GM12878 (cell line): ENCODE results near the gene GIMD1.

Source experiments
- BHLHE40 ChIP-seq, 2 experiments: fragments of 450-650 bp in 1 of 2; IDR thresholded peaks; 2 replicates each; pipeline ENCODE4 v1.6.1; 2011 to 2017; ENCODE audit warnings: low read depth in 2 of 2, borderline replicate concordance in 1 of 2, improper control_type of control experiment in 1 of 2, low read length in 1 of 2, mild to moderate bottlenecking in 1 of 2
- CBFB ChIP-seq: IDR thresholded peaks from 2 replicates; pipeline ENCODE4 v1.6.1; 2016; ENCODE audit warnings: antibody characterized with exemption, low read depth
- HDAC6 ChIP-seq: fragments of 200-600 bp; sonication (generic); IDR thresholded peaks from one replicate; pipeline ENCODE4 v1.8.0; 2017; ENCODE audit warnings: antibody characterized with exemption; ENCODE audit not compliant: unreplicated experiment
- NFYB ChIP-seq: IDR thresholded peaks from 2 replicates; pipeline ENCODE4 v1.6.1; 2011; ENCODE audit warnings: low read depth, mild to moderate bottlenecking, low read length, improper control_type of control experiment, moderate library complexity; ENCODE audit not compliant: insufficient read depth
- PML ChIP-seq: IDR thresholded peaks from 2 replicates; pipeline ENCODE4 v1.6.1; 2012; ENCODE audit warnings: low read length, inconsistent platforms
- POLR2A ChIP-seq: IDR thresholded peaks from 2 replicates; pipeline ENCODE4 v1.6.1; 2011; ENCODE audit warnings: low read depth, mild to moderate bottlenecking, low read length
- SMC3 ChIP-seq: IDR thresholded peaks from 2 replicates; pipeline ENCODE4 v1.6.1; 2011; ENCODE audit warnings: low read length, improper control_type of control experiment, borderline replicate concordance

GRCh38 chr4:106367072-106367471, 1.5 kb downstream of the GIMD1 start:
- no peak for TF ChIP-seq CBFB
- TF ChIP-seq SMC3: no peak
- no peak for TF ChIP-seq BHLHE40 (IDR thresholded peaks at IDR 0.05; ENCODE audit: borderline replicate concordance in 1 of 2, low read depth in 2 of 2, low read length in 1 of 2)
- TF ChIP-seq HDAC6: no peak
- no peak for TF ChIP-seq NFYB
- TF ChIP-seq POLR2A: no peak
- TF ChIP-seq PML: no peak
